Neural cell (in vitro differentiated cells): ENCODE measurements around the gene ADCY2. TPM values are rescaled to one million over a fixed set of nuclear protein-coding genes. Genes with fewer than 3 reads are reported as not detected.

ENCODE experiments used
- H2AFZ ChIP-seq: fragments of 200-600, 300-800 bp; sonication (generic), shearing (Covaris generic); 2 replicates; pipeline ENCODE4 v1.6.0; 2014; ENCODE audit warnings: low read depth, mild to moderate bottlenecking, antibody characterized with exemption, low read length, moderate library complexity
- H3F3A ChIP-seq: fragments of 200-600 bp; shearing (Covaris generic); 2 replicates; pipeline ENCODE4 v1.6.1; 2016; ENCODE audit warnings: mild to moderate bottlenecking, moderate library complexity, mixed read lengths, antibody characterized with exemption, low read length; ENCODE audit not compliant: insufficient read depth, poor library complexity, severe bottlenecking
- H3K27ac ChIP-seq: fragments of 200-600, 300-800 bp; sonication (generic), shearing (Covaris generic); 2 replicates; pipeline ENCODE4 v1.5.1; 2014; ENCODE audit warnings: mild to moderate bottlenecking, low read length, moderate library complexity
- H3K27me3 ChIP-seq: fragments of 300-800, 200-600 bp; sonication (generic), shearing (Covaris generic); 2 replicates; pipeline ENCODE4 v1.6.0; 2014; ENCODE audit warnings: mild to moderate bottlenecking, low read depth, low read length, moderate library complexity; ENCODE audit not compliant: insufficient read depth
- H3K36me3 ChIP-seq: fragments of 300-800, 200-600 bp; sonication (generic), shearing (Covaris generic); 2 replicates; pipeline ENCODE4 v1.5.1; 2014; ENCODE audit warnings: mild to moderate bottlenecking, antibody characterized with exemption, low read length, moderate library complexity; ENCODE audit not compliant: insufficient read depth
- H3K4me2 ChIP-seq: fragments of 300-800, 200-600 bp; sonication (generic), shearing (Covaris generic); 2 replicates; pipeline ENCODE4 v1.6.0; 2014; ENCODE audit warnings: mild to moderate bottlenecking, low read length
- H3K4me3 ChIP-seq: fragments of 300-800, 200-600 bp; sonication (generic), shearing (Covaris generic); 2 replicates; pipeline ENCODE4 v1.5.1; 2014; ENCODE audit warnings: mild to moderate bottlenecking, low read length, moderate library complexity
- H3K79me2 ChIP-seq: fragments of 200-600 bp; shearing (Covaris generic); replicated peaks from 2 replicates; pipeline ENCODE4 v1.6.0; 2014; ENCODE audit warnings: mild to moderate bottlenecking, low read length, moderate library complexity; ENCODE audit not compliant: insufficient read depth
- H3K9ac ChIP-seq: fragments of 300-800, 200-600 bp; sonication (generic), shearing (Covaris generic); 2 replicates; pipeline ENCODE4 v1.6.1; 2016; ENCODE audit warnings: mild to moderate bottlenecking, low read length, mixed read lengths
- H3K9me2 ChIP-seq: fragments of 200-600 bp; shearing (Covaris generic); 2 replicates; pipeline ENCODE4 v1.6.1; 2016; ENCODE audit warnings: mild to moderate bottlenecking, low read length, mixed read lengths; ENCODE audit not compliant: insufficient read depth
- H3K9me3 ChIP-seq: fragments of 200-600, 300-800 bp; sonication (generic), shearing (Covaris generic); 2 replicates; pipeline ENCODE4 v1.6.1; 2016; ENCODE audit warnings: mild to moderate bottlenecking, mixed run types, low read length, moderate library complexity, mixed read lengths
- H4K20me1 ChIP-seq: fragments of 200-600 bp; shearing (Covaris generic); 2 replicates; pipeline ENCODE4 v1.6.1; 2016; ENCODE audit warnings: mild to moderate bottlenecking, mixed run types; ENCODE audit not compliant: insufficient read depth
- CTCF ChIP-seq: fragments of 450-650 bp; IDR thresholded peaks from 2 replicates; pipeline ENCODE4 v1.5.1; 2014; ENCODE audit warnings: antibody characterized with exemption, mild to moderate bottlenecking, moderate library complexity; ENCODE audit not compliant: poor library complexity, severe bottlenecking
- EP300 ChIP-seq: fragments of 450-650 bp; conservative IDR thresholded peaks from 2 replicates; pipeline ENCODE4 v1.6.1; 2014; ENCODE audit warnings: antibody characterized with exemption, mild to moderate bottlenecking, moderate library complexity; ENCODE audit not compliant: poor library complexity, severe bottlenecking
- EZH2 ChIP-seq: fragments of 200-600, 300-800 bp; shearing (Covaris generic), sonication (generic); IDR thresholded peaks from 2 replicates; pipeline ENCODE4 v1.6.1; 2014; ENCODE audit warnings: antibody characterized with exemption, low read length, borderline replicate concordance, mild to moderate bottlenecking; ENCODE audit not compliant: insufficient read depth, poor library complexity, severe bottlenecking
- MXI1 ChIP-seq: fragments of 450-650 bp; conservative IDR thresholded peaks from 2 replicates; pipeline ENCODE4 v1.6.1; 2014; ENCODE audit warnings: antibody characterized with exemption, mild to moderate bottlenecking; ENCODE audit not compliant: poor library complexity, severe bottlenecking
- POLR2AphosphoS5 ChIP-seq: IDR thresholded peaks from 2 replicates; pipeline ENCODE4 v1.6.1; 2012
- RAD21 ChIP-seq: fragments of 450-650 bp; conservative IDR thresholded peaks from 2 replicates; pipeline ENCODE4 v1.6.1; 2014; ENCODE audit warnings: antibody characterized with exemption, mild to moderate bottlenecking, moderate library complexity
- REST ChIP-seq: IDR thresholded peaks from 2 replicates; pipeline ENCODE4 v1.6.1; 2012; ENCODE audit warnings: borderline replicate concordance
- SMC3 ChIP-seq: fragments of 450-650 bp; conservative IDR thresholded peaks from 2 replicates; pipeline ENCODE4 v1.6.1; 2014; ENCODE audit warnings: antibody characterized with exemption, mild to moderate bottlenecking, moderate library complexity; ENCODE audit not compliant: poor library complexity
- TAF1 ChIP-seq: IDR thresholded peaks from 2 replicates; pipeline ENCODE4 v1.6.1; 2012; ENCODE audit warnings: low read depth
- polyA plus RNA-seq: library from polyadenylated mRNA; depleted of rRNA; stranded (reverse); fragments of >200 nt; gene quantifications from 2 replicates; pipeline ENCODE4 v1.2.3, GENCODE V29; 2014

ADCY2 gene
- polyA plus RNA-seq, 1 donor from 2014 or later = 1.9 TPM

- Histone ChIP-seq H3K27me3 (no peaks in the 10 kb centered on the region), H3K27ac (no peak overlapping the region), H3K36me3 (no peaks in the 10 kb centered on the region), H3F3A (no peaks in the 10 kb centered on the region), H3K79me2 (no peaks in the 10 kb centered on the region), H4K20me1 (no peaks in the 10 kb centered on the region), H3K4me3 (no peak overlapping the region), H2AFZ (no peak overlapping the region), H3K4me2 (no peak overlapping the region), H3K9me3 (no peaks in the 10 kb centered on the region), H3K9ac (no peak overlapping the region), H3K9me2 (no peaks in the 10 kb centered on the region)
- TF ChIP-seq POLR2AphosphoS5 = no peak
- no peak for TF ChIP-seq MXI1
- no peak for TF ChIP-seq EP300
- TF ChIP-seq TAF1 = no peak
- TF ChIP-seq EZH2 = no peak
- TF ChIP-seq REST = no peak
- no peak for TF ChIP-seq SMC3
- TF ChIP-seq CTCF = no peak
- no peak for TF ChIP-seq RAD21
Observed at GRCh38 chr5:7759951-7760580, 364.1 kb downstream of the ADCY2 start.

GRCh38 chr5:7762267-7762666 is 366.3 kb downstream of the ADCY2 start:
- no peaks in the 10 kb centered on the region for H3K27me3 ChIP-seq
- no peak overlapping the region for H3K4me2 ChIP-seq
- TF ChIP-seq SMC3 = no peak
- no peak for TF ChIP-seq RAD21
- TF ChIP-seq CTCF = no peak
- H3K9me3 ChIP-seq = no peaks in the 10 kb centered on the region
- no peaks in the 10 kb centered on the region for H3K9me2 ChIP-seq
- no peaks in the 10 kb centered on the region for H3F3A ChIP-seq
- H4K20me1 ChIP-seq = no peaks in the 10 kb centered on the region
- no peak overlapping the region for H3K27ac ChIP-seq
- no peaks in the 10 kb centered on the region for H3K79me2 ChIP-seq
- H2AFZ ChIP-seq = no peak overlapping the region
- no peaks in the 10 kb centered on the region for H3K36me3 ChIP-seq
- H3K4me3 ChIP-seq = peak overlapping the region; percentile 6
- no peak overlapping the region for H3K9ac ChIP-seq
